ENCODE data around the gene TRPM8. TPM values are rescaled to one million over a fixed set of nuclear protein-coding genes. Genes with fewer than 3 reads are reported as not detected.
"Not testable (repeated sequence)": the region's sequence is repeated elsewhere in the genome, so short reads cannot be mapped to it uniquely, and the experiment has no call there.

Gene TRPM8
- total RNA-seq, 2 donors from 2014 or later = not detected

- ATAC-seq = peak; percentile 80
- intact Hi-C loops (cut with DNase I, micrococcal nuclease) = no loop called here
- DNase-seq = peak in 1 of 2 donors; percentile 9
These were observed 12.3 kb downstream of the TRPM8 start for GRCh38 chr2:233929352-233930022.

- ATAC-seq = no peak
- intact Hi-C loops (cut with DNase I, micrococcal nuclease) = no loop called here
- no peak for DNase-seq
These were observed 17.4 kb downstream of the TRPM8 start for GRCh38 chr2:233934524-233934923.

GRCh38 chr2:233935426-233935825 is 18.3 kb downstream of the TRPM8 start:
- intact Hi-C loops (cut with DNase I, micrococcal nuclease) = no loop called here
- DNase-seq (no peak), ATAC-seq (no peak)

- no peak for DNase-seq
- intact Hi-C loops (cut with DNase I, micrococcal nuclease) = no loop called here
- no peak for ATAC-seq
These were observed 18.9 kb downstream of the TRPM8 start for GRCh38 chr2:233936089-233936488.

GRCh38 chr2:233938676-233939370 is 21.6 kb downstream of the TRPM8 start:
- peak; percentile 56 for ATAC-seq
- DNase-seq = peak in 1 of 2 donors; percentile 32
- intact Hi-C loops (cut with DNase I, micrococcal nuclease) = no loop called here

GRCh38 chr2:233940376-233941276 is 23.5 kb downstream of the TRPM8 start:
- intact Hi-C loops (cut with DNase I, micrococcal nuclease) = no loop called here
- peak; percentile 80 for ATAC-seq
- DNase-seq = no peak

- no peak for DNase-seq
- intact Hi-C loops (cut with DNase I, micrococcal nuclease) = no loop called here
- ATAC-seq = no peak
These were observed 25.6 kb downstream of the TRPM8 start for GRCh38 chr2:233942731-233943130.

- ATAC-seq = no peak
- DNase-seq = no peak
- intact Hi-C loops (cut with DNase I, micrococcal nuclease) = no loop called here
These were observed 27.1 kb downstream of the TRPM8 start for GRCh38 chr2:233944269-233944668.

- intact Hi-C loops (cut with DNase I, micrococcal nuclease) = no loop called here
- no peak for ATAC-seq
- no peak for DNase-seq
These were observed 27.5 kb downstream of the TRPM8 start for GRCh38 chr2:233944722-233945121.

GRCh38 chr2:233945146-233945545 is 28.0 kb downstream of the TRPM8 start:
- ATAC-seq (no peak), DNase-seq (no peak)
- intact Hi-C loops (cut with DNase I, micrococcal nuclease) = no loop called here

- DNase-seq (no peak), ATAC-seq (no peak)
- intact Hi-C loops (cut with DNase I, micrococcal nuclease) = no loop called here
These were observed 33.1 kb downstream of the TRPM8 start for GRCh38 chr2:233950078-233950825.

GRCh38 chr2:233952335-233952734 is 35.2 kb downstream of the TRPM8 start:
- intact Hi-C loops (cut with DNase I, micrococcal nuclease) = no loop called here
- ATAC-seq = no peak
- no peak for DNase-seq

- DNase-seq = no peak
- peak; percentile 34 for ATAC-seq
- intact Hi-C loops (cut with DNase I, micrococcal nuclease) = no loop called here
These were observed 36.1 kb downstream of the TRPM8 start for GRCh38 chr2:233953087-233953801.

- DNase-seq = no peak
- no peak for ATAC-seq
- intact Hi-C loops (cut with DNase I, micrococcal nuclease) = no loop called here
These were observed 43.0 kb downstream of the TRPM8 start for GRCh38 chr2:233960203-233960602.

- intact Hi-C loops (cut with DNase I, micrococcal nuclease) = no loop called here
- DNase-seq = no peak
- ATAC-seq = no peak
These were observed 44.7 kb downstream of the TRPM8 start for GRCh38 chr2:233961905-233962304.

GRCh38 chr2:233964581-233964980 is 47.4 kb downstream of the TRPM8 start:
- ATAC-seq (no peak), DNase-seq (no peak)
- intact Hi-C loops (cut with DNase I, micrococcal nuclease) = no loop called here

GRCh38 chr2:233965032-233965603 is 47.9 kb downstream of the TRPM8 start:
- intact Hi-C loops (cut with DNase I, micrococcal nuclease) = no loop called here
- DNase-seq (no peak), ATAC-seq (no peak)

- DNase-seq; ATAC-seq; intact Hi-C loops (cut with DNase I, micrococcal nuclease): not testable (repeated sequence)
These were observed 48.5 kb downstream of the TRPM8 start for GRCh38 chr2:233965646-233966045.

All from left colon (tissue), 2 donors.